Measurements from ENCODE around the gene ACOT7.

The ACOT7 gene

DNA sequence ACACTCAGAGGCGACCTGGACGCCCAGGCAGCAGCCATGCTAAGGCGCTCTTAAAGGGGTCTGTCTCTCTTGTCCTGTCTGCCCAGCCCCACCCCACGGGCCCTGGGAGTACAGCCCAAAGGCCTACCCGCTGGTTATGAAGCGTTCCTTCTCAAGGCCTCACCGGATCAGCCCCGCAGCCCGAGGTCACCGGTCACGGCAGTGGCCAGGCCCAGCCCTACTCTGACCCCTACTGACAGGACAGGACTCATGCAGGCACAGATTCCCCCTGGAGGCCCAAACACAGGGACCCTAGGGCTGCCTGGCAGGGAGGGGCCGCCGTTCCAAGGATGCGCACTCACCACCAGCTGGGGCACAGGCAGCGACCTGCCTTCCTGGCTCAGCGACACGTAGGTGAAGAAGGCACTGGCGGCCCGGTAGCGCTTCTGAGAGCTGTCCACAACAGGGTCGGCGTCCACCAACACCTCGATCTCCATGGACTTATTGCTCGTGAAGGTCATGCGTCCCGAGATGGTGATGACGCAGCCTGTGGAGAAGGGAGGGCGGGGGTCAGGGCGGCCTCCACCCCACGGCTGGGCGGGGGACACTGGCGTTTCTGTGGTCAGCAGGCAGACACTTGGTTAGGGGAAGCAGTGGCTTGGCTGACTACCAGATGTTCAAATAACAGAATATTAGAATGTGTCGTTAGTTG lies 112.7 kb downstream of the ACOT7 start:
- peak; percentile 38 for DNase-seq

DNA sequence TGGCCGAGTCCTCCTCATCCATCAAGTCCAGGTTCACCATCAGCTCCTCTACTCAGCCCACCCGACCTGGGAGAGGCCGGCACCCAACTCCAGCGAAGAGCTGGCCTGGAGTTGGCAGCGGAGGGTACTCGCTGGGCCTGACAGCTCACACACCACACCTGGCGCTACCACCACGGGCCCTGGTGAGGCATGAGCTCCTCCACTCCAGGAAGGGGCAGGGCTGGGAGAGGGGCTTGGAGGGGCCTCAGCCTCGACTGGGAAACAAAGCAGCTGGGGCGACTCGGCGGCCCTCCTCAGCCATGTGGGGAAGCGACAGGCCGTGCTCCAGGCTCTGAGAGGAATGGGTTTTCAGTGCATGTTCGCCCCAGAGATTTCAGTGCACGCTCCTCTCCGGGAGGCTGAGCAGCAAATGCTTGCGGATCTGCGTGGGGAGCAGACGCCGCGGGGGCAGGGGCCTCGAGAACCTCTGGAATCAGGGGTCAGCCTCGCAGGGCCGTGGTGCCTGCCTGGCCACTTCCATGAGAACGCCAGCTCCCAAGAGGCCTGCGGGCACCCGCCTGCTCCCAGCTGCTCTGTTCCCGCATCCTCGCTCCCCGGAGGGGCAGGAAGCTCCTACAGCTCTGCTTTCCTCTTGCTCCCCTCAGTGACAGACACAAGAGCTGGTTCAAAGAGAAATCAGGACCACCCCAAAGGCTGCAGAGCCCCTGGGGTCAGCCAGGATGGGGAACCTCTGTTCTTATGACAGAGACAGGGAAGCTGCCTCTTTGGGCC lies 113.8 kb downstream of the ACOT7 start:
- DNase-seq, result no peak

DNA sequence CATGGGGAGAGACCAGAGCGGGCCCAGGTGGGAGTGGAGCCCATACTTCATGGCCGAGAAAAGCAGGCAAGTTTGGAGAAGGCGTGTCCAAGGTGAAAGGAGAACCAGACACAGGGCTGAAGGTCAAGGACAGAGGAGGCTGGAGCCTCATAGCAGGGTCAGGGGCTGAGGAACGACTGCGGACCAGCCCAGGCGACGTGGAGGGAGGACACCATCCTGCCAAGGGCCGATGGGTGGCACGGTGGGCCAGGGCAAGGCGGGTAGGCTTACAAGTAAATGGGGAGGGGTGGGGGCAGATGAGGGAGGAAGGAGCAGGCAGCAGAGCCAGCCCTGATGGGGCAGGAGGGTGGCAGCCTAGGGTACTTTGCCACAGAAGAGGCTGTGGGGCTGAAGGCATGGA lies 114.5 kb downstream of the ACOT7 start:
- DNase-seq, result no peak

DNA sequence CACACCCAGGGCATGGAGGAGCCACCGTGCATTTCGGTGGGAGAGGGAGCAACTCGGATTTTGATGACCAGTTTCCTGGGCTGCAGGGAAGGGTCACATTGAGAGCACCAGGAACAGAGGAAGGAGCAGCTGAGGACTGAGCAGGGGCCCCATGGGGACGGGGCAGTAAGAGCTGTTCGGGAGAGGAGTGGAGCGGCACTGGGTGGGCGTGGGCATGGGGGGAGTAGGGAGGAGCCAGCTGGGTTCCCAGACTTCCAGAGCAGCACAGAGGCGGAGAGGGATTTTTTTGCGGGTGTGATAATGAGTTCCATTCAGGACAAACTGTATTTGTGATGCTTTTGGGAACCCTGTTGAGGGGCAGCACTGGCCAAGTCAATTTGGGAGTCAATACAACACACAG lies 115.3 kb downstream of the ACOT7 start:
- peak; percentile 55 for DNase-seq

DNA sequence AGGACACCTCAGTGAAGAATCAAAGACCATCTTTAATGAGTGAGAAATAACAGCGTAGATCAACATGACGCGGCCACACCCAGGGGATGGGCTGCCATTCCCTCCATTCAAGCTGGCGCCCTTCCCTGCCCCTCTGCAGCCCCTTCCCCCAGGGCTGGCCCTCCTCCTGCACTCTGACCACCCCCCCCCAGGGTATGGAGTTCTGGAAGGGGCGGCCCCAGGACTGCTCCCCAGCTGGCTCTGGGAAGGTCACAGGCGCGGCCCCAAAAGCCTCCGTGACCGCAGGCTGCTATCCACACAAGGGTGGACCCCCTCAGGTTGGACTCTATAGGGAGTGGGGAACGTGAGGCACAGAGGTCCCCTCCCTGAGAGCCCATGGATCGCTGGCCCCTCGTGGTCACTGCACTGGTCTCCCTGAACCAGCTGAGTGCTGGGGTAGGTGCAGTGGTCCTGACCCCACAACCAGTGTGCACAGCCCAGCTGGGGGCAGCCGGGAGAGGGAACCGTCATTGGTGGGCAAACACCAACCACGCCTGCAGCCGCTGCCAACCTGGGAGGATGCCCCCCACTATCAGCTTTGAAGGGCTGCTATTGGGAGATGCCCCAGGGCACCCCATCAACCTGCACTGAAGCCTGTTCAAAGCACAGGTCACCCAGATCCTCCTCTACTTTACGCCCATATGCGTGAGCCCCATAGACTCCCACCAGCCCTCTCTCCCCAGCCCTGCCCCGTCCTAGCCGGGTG lies 116.6 kb downstream of the ACOT7 start:
- no peak for DNase-seq

DNA sequence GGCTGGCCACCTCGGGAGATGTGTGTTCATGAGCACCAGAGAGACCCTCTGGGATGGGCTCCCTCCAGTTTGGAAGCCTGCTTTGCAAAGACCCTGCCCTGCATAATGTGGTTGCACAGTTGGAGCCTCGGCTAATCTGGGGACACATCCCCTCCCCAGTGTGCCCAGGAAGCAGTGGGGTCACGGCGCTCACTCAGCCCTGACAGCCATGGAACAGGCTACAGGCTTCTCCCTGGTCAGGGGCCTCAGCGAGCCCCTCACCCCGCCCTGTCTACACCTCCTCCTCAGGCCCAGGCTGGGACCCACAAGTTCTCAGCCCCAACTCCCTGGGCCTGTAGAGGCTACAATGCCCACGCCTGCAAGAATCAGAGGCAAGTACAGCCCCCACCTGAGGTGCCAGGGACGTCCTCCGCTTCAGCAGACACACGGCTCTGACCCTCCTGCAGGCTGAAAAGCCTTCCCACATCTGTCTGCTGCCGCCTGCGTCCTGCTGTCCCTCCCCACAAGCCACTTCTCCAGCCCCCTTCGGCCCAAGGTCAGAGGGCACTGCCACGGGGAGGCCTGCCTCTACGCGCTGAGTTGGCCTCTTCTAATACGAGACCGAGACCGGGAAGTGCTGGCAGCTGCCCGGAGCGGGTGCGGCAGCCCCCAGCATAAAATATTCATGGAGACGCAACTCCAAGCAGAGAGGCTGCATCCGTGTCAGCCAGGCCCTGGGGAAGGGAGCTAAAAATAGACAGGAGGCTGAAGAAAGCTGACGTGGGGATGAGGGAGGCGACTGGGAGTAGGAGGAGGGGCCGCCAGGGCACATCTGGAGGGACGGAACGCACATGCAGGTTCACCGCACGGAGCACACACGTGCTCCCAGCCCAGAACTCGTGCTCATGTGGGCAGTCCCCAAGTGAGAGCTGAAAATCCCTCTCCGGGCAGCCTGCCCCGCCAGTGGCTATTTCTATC lies 117.5 kb downstream of the ACOT7 start:
- DNase-seq, result peak; percentile 77

DNA sequence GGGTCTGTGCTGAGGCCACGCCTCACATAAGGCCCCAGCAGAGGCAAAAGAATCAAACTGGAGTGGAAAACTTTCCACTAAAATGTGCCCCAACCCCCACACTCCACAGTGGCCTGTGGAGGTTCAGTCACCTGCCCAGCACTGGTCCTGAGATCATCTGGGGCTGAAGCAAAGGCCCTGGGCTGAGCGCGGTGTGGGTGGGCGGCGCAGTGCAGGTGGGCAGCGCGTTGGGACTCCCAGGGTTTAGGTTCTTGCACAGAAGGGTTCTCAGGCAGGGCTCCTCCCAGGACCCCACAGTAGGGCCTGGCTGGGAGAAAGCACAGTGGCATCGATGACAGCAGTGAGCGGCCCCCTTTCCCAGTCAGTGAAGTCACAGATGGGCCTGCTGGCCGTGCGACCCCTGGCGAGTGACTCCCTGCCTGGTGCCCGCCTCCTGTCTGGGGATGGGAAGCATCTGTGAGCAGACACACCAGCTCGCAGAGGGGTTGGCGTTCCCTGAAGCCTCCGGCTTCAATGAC lies 118.9 kb downstream of the ACOT7 start:
- no peak for DNase-seq

DNA sequence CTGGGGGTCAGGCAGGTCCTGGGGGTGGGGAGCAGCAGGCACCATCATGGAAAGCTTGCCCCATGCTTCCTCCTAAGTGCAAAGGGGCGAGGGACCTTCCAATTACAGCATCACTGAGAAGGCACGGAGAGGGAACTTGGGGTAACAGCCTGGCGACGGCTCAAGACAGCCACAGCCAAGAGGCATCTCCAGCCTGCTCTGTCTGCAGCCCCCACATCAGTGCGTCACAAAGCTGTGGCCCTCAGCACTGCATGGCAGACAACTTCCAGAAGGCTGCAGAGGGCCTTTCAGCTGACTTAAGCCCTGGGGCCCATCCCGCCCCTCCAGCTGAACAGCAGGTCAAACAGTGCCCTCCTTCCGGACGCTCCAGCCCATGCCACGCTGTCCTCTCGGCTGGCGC lies 119.5 kb downstream of the ACOT7 start:
- no peak for DNase-seq

DNA sequence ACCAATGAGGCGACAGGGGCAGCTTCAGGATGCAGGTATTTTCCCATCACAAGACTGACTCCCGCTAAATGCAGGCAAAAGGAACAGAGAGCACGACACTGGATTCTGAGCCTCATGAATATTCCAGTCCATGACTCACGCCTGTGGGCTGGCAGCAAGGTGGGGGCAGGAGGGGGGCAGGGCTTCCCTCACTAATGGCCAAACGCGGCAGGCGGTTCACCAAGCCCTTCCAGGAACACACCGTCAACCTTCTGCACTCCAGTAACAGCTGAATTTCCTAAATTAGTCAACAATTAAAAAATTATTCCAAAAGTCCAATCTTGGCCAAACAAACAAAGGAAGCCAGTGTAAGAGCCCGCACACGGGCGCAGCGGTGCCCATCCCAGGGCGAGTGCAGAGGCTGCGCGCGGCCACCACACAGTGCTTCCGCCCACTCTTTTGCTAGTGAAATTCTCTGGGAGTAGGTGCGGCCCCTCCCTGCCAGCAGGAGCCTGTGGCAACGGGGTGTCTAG lies 120.1 kb downstream of the ACOT7 start:
- DNase-seq, result peak; percentile 35

DNA sequence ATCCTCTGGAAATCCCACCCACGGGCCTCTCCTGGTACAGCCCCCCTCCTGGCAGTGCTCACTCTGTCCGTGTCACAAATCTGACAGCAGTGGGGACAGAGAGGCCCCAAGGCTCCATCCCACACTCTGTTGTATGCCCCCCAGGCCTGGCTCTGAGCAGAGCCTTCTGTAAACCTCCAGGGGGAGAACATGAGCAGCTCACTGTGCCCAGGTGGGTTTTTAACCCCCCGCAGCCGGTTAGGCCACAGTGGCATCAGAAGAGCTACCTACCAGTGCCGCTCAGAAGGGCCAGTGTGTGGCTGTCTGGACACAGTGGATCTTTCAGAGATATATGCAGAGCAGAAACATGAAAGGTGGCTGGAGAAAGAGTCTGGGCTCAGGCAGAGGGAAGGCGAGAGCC lies 120.7 kb downstream of the ACOT7 start:
- DNase-seq, result peak; percentile 50

DNA sequence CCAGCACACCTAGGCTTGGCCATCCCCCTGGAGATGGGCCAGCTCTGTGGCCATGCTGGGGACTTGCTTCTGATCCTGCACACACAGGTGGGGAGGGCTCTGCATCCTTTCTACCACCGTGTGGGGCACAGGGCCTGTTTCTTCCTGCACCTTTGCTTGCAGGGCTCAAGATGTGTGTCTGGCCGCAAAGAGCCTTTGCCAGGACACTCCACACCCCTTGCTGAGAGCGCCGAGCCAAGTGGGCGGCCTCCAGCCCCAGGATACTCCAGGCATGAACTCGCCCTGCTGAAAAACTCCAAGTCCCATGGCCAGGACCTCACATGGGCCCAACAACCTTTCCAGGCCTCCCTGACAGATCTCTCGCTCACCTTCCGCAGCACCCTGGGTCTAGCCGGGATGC lies 121.1 kb downstream of the ACOT7 start:
- no peak for DNase-seq

DNA sequence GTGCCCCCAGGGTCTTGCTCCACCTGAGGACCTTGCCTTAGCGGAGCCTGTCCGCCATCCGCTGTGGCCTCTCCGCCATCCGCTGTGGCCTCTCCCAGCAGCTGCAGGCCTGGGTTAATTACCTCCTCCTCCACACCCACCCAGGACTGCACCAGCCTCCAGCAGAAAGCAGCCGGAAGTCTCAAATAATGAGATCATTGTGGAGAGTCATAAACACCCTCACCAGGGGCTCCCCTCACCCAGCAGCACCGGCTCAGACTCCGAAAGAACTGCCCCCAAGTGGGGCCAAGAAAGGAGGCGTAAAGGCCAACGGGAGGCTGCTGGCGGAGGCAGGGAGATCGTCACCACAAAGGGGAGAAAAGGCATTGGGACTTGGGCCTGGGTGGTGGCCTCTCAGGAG lies 122.0 kb downstream of the ACOT7 start:
- peak; percentile 82 for DNase-seq

DNA sequence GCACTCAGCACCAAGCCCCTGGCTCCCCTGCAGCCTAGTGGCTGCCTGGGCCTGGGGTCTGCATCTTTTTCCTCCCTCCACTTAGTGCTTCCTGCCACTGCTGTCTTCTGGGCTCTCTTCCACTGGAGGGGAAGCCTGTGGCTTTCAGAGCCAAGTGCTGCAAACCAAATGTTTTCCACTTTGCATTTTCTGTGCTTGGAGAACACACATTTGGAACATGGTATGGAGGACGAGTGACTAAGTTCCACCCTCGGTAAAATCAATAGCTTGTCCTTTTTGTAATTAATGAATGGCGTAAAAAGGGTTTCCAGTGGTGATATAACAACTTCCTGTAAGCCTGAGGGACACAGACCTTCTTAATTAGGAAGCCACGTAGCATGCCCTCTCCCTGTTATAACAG lies 122.6 kb downstream of the ACOT7 start:
- DNase-seq, result no peak

DNA sequence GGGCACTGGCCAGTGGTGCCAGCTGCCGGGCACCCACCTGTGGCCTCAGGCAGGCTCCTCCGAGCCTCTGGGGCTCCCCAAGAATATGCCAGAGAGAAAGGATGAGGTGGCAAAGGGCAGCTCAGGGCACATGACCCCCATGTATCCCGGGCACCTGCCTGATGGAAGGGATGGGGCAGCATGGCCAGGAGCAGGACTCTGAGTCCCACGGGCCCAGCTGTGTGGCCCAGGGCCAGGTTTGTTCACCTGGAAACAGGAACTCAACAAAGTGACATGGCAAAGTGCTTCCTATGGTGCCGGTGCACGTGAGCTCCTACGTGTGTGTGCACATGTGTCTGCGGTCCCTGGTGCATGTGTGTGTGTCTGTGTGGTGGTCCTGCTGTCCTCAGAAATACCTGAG lies 123.2 kb downstream of the ACOT7 start:
- peak; percentile 51 for DNase-seq

DNA sequence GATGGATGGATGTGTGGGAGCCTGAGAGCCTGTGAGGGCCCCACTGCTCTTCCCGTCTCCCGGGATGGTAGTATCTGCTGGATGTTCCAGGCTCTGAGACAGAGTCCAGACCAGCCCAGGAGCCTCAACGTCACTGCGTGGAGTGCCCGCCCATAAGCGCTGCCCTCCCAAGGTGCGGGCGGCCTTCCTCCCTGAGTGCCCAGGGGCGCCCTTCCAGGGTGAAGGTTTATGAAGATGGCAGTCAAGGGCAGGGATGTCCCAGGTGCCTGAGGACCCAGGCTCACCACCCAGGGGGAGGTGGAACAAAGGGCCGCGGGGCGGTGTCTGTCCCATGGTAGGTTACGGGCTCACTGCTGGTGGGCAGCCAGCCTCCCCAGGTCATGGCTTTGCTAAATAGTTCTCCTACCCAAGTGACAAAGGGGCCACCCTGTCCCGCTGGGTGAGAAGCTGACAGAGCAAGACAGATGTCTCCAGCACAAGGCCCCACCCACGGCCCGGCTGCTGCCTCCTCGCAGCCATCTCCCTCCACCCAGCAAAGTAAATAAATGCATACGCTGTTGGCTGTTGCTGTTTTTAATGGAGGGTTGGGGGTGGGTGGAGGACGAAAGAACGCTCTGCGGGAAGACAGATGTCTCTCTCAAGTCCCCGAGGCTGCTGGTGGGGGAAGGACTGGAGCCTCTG lies 123.7 kb downstream of the ACOT7 start:
- peak; percentile 94 for DNase-seq

DNA sequence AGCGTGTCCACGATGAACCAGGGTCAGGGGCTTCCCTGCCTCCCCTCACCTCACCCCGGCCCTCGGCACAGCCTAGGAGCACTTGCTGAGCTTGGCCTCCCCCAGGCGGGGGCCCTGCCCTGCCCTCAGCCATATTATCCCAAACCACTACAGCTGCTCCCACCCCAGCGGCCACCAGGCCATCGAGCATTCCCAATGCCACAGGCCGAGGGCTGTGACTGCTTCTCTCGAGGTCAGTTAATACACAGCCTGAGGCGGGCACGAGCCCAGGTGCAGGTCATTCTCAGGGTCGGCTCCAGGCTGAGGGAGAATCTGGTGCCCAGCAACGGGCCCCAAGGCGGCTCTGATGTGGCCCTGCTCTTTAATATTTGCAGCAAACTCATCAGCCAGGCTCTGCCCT lies 124.3 kb downstream of the ACOT7 start:
- no peak for DNase-seq

DNA sequence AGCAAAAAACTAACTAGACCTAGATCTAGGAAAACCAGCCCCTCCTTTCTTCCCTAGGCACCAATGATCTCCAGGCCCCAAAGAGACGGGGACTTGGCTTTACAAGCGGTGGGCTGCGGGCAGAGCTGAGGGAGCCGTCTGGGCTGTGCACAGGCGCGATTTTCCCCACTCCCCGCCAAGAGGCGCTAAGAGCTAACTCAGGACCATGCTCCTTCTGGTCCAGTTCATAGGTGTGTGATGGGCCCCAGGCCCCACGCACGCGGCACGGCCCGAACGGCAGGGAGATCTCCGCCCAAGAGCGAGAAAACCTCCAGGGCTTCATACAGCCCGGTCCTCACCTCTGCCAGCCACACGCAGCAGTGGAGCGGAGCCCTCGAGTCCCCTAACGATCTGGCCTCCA lies 125.2 kb downstream of the ACOT7 start:
- DNase-seq, result peak; percentile 66

DNA sequence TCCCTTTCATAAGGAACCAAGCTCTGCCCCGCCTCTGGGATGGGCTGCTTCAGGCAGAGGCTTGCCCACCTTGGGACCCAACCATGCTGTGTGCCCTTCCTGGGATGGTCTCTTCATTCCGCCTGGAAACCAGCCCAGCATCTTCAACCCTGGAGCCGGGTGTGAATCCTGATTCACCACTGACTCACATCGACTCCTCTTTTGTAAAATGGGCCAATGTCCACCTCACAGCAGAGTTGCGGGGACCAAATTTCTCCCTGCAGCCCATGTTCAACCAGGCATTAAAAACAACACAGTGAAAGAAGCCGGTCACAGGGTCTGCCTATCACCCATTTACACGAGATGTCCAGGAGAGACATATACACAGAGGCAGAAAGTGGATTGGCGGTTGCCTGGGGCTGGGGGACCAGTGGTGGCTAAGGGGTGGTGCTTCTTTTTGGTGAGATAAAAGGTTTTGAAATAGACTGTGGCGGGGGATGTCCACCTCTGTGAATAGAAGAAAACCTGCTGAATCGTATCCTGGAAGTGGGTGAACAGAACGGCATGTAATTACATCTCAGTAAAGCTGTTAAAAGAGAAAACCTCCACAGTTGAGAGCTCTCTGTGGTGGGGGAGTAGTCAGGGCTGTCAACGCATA lies 125.8 kb downstream of the ACOT7 start:
- no peak for DNase-seq

DNA sequence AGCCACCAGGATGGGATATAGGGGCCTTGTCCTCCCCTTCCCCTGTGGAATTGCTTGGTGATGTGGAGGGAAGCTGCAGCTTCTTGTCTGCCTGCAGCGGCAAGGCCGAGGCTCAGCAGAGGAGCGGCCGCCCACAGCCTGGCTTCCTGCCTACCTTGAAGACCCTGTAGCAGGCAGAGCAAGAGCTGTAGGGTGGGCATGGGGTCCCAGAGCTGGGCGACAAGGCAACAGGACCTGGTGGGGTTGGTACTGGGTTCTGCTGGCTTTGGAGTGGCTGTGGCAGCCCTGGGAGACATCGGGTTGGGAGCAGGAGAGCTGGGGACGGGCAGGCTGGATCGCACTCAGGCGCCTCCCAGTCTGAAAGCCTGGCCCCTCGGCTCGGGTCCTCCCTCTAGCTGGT lies 126.9 kb downstream of the ACOT7 start:
- DNase-seq, result no peak

DNA sequence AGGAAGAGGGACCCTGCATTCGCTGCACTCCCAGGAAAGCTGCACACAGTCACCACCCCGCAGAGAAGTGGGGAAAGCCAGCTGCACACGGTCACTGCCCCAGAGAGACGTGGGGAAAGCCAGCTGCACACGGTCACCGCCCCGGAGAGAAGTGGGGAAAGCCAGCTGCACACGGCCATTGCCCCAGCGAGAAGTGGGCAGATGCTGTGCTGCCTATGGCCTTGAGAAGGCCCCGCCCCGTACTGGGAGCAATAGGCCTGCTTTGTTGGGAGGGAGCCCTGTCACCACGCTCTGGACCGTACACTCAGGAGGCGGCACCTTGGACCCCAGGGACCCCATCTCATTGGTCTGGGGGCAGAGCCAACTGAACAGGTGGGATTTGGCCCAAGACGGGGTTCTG lies 128.4 kb downstream of the ACOT7 start:
- no peak for DNase-seq

DNA sequence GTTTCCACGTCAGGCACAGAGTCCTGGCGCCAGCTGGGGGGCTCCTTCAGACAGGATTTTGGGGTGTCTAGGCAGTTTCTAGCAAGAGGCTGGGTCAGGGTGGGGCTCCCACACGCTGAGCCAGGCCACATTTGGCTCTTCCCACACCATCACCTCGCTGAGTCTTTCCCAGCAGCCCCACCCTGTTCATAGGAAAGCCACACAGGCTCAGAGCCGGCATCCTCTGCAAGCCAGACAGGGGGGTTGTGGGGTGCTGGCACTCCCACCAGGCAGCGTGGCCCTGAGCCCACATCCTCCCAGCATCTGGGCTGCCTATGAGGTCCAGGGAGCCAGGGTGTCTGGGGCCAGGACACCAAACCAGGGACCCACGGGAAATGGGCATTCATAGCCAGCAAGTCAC lies 129.9 kb downstream of the ACOT7 start:
- no peak for DNase-seq

All from NCI-H82 (cell line).